ENCODE results near the gene SRPX.

Gene SRPX

GRCh38 chrX:38220415-38221390 is at the start of gene SRPX:
SRPX (minus strand) TSS chrX:38220871; CDS start chrX:38220792, 79 bp downstream.
- Mint-ChIP-seq H3K9me3 (no peaks in the 10 kb centered on the region), H3K4me1 (no peaks in the 10 kb centered on the region), H3K27ac (no peak within 1 kb of the TSS), H3K4me3 (peak within 1 kb of the TSS; percentile 49), H3K36me3 (no peaks in the 10 kb centered on the region)
- DNase-seq (ENCODE audit: low spot score in 2 of 2): no peak
- no peak for ATAC-seq

- H3K4me3 Mint-ChIP-seq: no peak overlapping the region
- H3K27ac Mint-ChIP-seq: no peak overlapping the region
- no peaks in the 10 kb centered on the region for H3K9me3 Mint-ChIP-seq
- H3K4me1 Mint-ChIP-seq: no peaks in the 10 kb centered on the region
- no peaks in the 10 kb centered on the region for H3K36me3 Mint-ChIP-seq
- no peak for ATAC-seq
- DNase-seq (ENCODE audit: low spot score in 2 of 2): no peak
These were observed 47.3 kb upstream of the SRPX start for GRCh38 chrX:38268011-38268410.

- H3K27ac Mint-ChIP-seq: no peak overlapping the region
- ATAC-seq (no peak), DNase-seq (ENCODE audit: low spot score in 2 of 2) (no peak)
- no peaks in the 10 kb centered on the region for H3K4me1 Mint-ChIP-seq
- H3K4me3 Mint-ChIP-seq: no peak overlapping the region
- no peaks in the 10 kb centered on the region for H3K36me3 Mint-ChIP-seq
- no peaks in the 10 kb centered on the region for H3K9me3 Mint-ChIP-seq
These were observed 42.3 kb upstream of the SRPX start for GRCh38 chrX:38262715-38263620.

GRCh38 chrX:38260231-38260630 is 39.6 kb upstream of the SRPX start:
- no peaks in the 10 kb centered on the region for H3K9me3 Mint-ChIP-seq
- H3K4me3 Mint-ChIP-seq: no peak overlapping the region
- no peak for ATAC-seq
- no peak overlapping the region for H3K27ac Mint-ChIP-seq
- DNase-seq (ENCODE audit: low spot score in 2 of 2): no peak
- no peaks in the 10 kb centered on the region for H3K4me1 Mint-ChIP-seq
- H3K36me3 Mint-ChIP-seq: no peaks in the 10 kb centered on the region

- DNase-seq (ENCODE audit: low spot score in 2 of 2) (no peak), ATAC-seq (no peak)
- Mint-ChIP-seq H3K4me1 (no peaks in the 10 kb centered on the region), H3K9me3 (no peaks in the 10 kb centered on the region), H3K4me3 (no peak overlapping the region), H3K27ac (no peak overlapping the region), H3K36me3 (no peaks in the 10 kb centered on the region)
These were observed 35.3 kb upstream of the SRPX start for GRCh38 chrX:38256019-38256418.

GRCh38 chrX:38249965-38250364 is 29.3 kb upstream of the SRPX start:
- H3K4me3 Mint-ChIP-seq: no peak overlapping the region

GRCh38 chrX:38247051-38247450 is 26.4 kb upstream of the SRPX start:
- DNase-seq (ENCODE audit: low spot score in 2 of 2) (no peak), ATAC-seq (peak; percentile 57)
- Mint-ChIP-seq H3K4me1 (no peaks in the 10 kb centered on the region), H3K4me3 (no peak overlapping the region), H3K36me3 (no peaks in the 10 kb centered on the region), H3K27ac (no peak overlapping the region), H3K9me3 (no peaks in the 10 kb centered on the region)

More at GRCh38 chrX:38249965-38250364, 29.3 kb upstream of the SRPX start:
- H3K4me1 Mint-ChIP-seq: no peaks in the 10 kb centered on the region
- DNase-seq (ENCODE audit: low spot score in 2 of 2): no peak
- H3K36me3 Mint-ChIP-seq: no peaks in the 10 kb centered on the region
- no peaks in the 10 kb centered on the region for H3K9me3 Mint-ChIP-seq
- ATAC-seq: no peak
- no peak overlapping the region for H3K27ac Mint-ChIP-seq

GRCh38 chrX:38240541-38240940 is 19.9 kb upstream of the SRPX start:
- ATAC-seq (no peak), DNase-seq (ENCODE audit: low spot score in 2 of 2) (no peak)
- Mint-ChIP-seq H3K36me3 (no peaks in the 10 kb centered on the region), H3K27ac (no peak overlapping the region), H3K9me3 (no peaks in the 10 kb centered on the region), H3K4me1 (peaks cover 5% of the 10 kb centered on the region), H3K4me3 (no peak overlapping the region)

- H3K36me3 Mint-ChIP-seq: no peaks in the 10 kb centered on the region
These were observed 16.4 kb upstream of the SRPX start for GRCh38 chrX:38236901-38237615.

GRCh38 chrX:38233891-38234667 is 13.4 kb upstream of the SRPX start:
- no peak overlapping the region for H3K27ac Mint-ChIP-seq
- H3K4me3 Mint-ChIP-seq: no peak overlapping the region
- H3K9me3 Mint-ChIP-seq: no peaks in the 10 kb centered on the region
- H3K36me3 Mint-ChIP-seq: no peaks in the 10 kb centered on the region
- ATAC-seq (no peak), DNase-seq (ENCODE audit: low spot score in 2 of 2) (no peak)
- peaks cover 5% of the 10 kb centered on the region for H3K4me1 Mint-ChIP-seq

More at GRCh38 chrX:38236901-38237615, 16.4 kb upstream of the SRPX start:
- DNase-seq (ENCODE audit: low spot score in 2 of 2) (no peak), ATAC-seq (no peak)
- Mint-ChIP-seq H3K4me1 (peaks cover 5% of the 10 kb centered on the region), H3K9me3 (no peaks in the 10 kb centered on the region), H3K27ac (no peak overlapping the region), H3K4me3 (no peak overlapping the region)

- H3K4me3 Mint-ChIP-seq: no peak overlapping the region
- DNase-seq (ENCODE audit: low spot score in 2 of 2) (no peak), ATAC-seq (no peak)
- no peak overlapping the region for H3K27ac Mint-ChIP-seq
- no peaks in the 10 kb centered on the region for H3K4me1 Mint-ChIP-seq
- H3K36me3 Mint-ChIP-seq: no peaks in the 10 kb centered on the region
- H3K9me3 Mint-ChIP-seq: no peaks in the 10 kb centered on the region
These were observed 11.5 kb upstream of the SRPX start for GRCh38 chrX:38232079-38232686.

GRCh38 chrX:38225093-38225492 is 4.4 kb upstream of the SRPX start:
- H3K4me1 Mint-ChIP-seq: no peaks in the 10 kb centered on the region
- no peaks in the 10 kb centered on the region for H3K36me3 Mint-ChIP-seq
- H3K27ac Mint-ChIP-seq: no peak overlapping the region
- DNase-seq (ENCODE audit: low spot score in 2 of 2) (no peak), ATAC-seq (no peak)
- H3K9me3 Mint-ChIP-seq: no peaks in the 10 kb centered on the region
- H3K4me3 Mint-ChIP-seq: no peak overlapping the region

- Mint-ChIP-seq H3K27ac (no peak overlapping the region), H3K36me3 (no peaks in the 10 kb centered on the region), H3K4me3 (no peak overlapping the region), H3K9me3 (no peaks in the 10 kb centered on the region), H3K4me1 (no peaks in the 10 kb centered on the region)
- no peak for ATAC-seq
- DNase-seq (ENCODE audit: low spot score in 2 of 2): no peak
These were observed 3.5 kb upstream of the SRPX start for GRCh38 chrX:38224160-38224559.

- ATAC-seq (no peak), DNase-seq (ENCODE audit: low spot score in 2 of 2) (no peak)
- Mint-ChIP-seq H3K27ac (no peak overlapping the region), H3K9me3 (no peaks in the 10 kb centered on the region), H3K4me1 (no peaks in the 10 kb centered on the region), H3K4me3 (peak overlapping the region; percentile 49), H3K36me3 (no peaks in the 10 kb centered on the region)
These were observed 789 bp upstream of the SRPX start for GRCh38 chrX:38221391-38221929.
